GM19452 (cell line): ENCODE measurements around the gene GRIA3.

Experiments used
- ATAC-seq: cut with Tn5 transposase; IDR thresholded peaks from one replicate; pipeline ENCODE4 v1.9.1; 2021; ENCODE audit not compliant: unreplicated experiment

The GRIA3 gene

GRCh38 chrX:123184219-123184865, at the start of gene GRIA3:
GRIA3 (plus strand) TSS chrX:123184278; CDS start chrX:123184536, 258 bp downstream.
- no peak for ATAC-seq

GRCh38 chrX:123138473-123138872, 45.6 kb upstream of the GRIA3 start:
- no peak for ATAC-seq

GRCh38 chrX:123140454-123140853, 43.6 kb upstream of the GRIA3 start:
- ATAC-seq: no peak

- no peak for ATAC-seq
Measured at GRCh38 chrX:123140904-123141303, 43.2 kb upstream of the GRIA3 start.

- no peak for ATAC-seq
Measured at GRCh38 chrX:123153846-123154335, 30.2 kb upstream of the GRIA3 start.

GRCh38 chrX:123155327-123155726, 28.8 kb upstream of the GRIA3 start:
- no peak for ATAC-seq

- no peak for ATAC-seq
Measured at GRCh38 chrX:123157586-123157985, 26.5 kb upstream of the GRIA3 start.

GRCh38 chrX:123159403-123159802, 24.7 kb upstream of the GRIA3 start:
- no peak for ATAC-seq

GRCh38 chrX:123167621-123168020, 16.5 kb upstream of the GRIA3 start:
- ATAC-seq: no peak

GRCh38 chrX:123169247-123169901, 14.7 kb upstream of the GRIA3 start:
- no peak for ATAC-seq

GRCh38 chrX:123170546-123170945, 13.5 kb upstream of the GRIA3 start:
- no peak for ATAC-seq

GRCh38 chrX:123171781-123172180, 12.3 kb upstream of the GRIA3 start:
- ATAC-seq: no peak

- ATAC-seq: no peak
Measured at GRCh38 chrX:123172869-123173268, 11.2 kb upstream of the GRIA3 start.

GRCh38 chrX:123173833-123174232, 10.2 kb upstream of the GRIA3 start:
- ATAC-seq: no peak

GRCh38 chrX:123175366-123176122, 8.5 kb upstream of the GRIA3 start:
- ATAC-seq: no peak

- no peak for ATAC-seq
Measured at GRCh38 chrX:123181233-123181914, 2.7 kb upstream of the GRIA3 start.

- no peak for ATAC-seq
Measured at GRCh38 chrX:123184866-123185276, 793 bp downstream of the GRIA3 start.

- ATAC-seq: no peak
Measured at GRCh38 chrX:123185721-123186120, 1.6 kb downstream of the GRIA3 start.

- no peak for ATAC-seq
Measured at GRCh38 chrX:123186801-123187200, 2.7 kb downstream of the GRIA3 start.

- ATAC-seq: no peak
Measured at GRCh38 chrX:123188081-123188480, 4.0 kb downstream of the GRIA3 start.

GRCh38 chrX:123189338-123189737, 5.3 kb downstream of the GRIA3 start:
- no peak for ATAC-seq
